Ascending aorta (tissue), 2 donors: ENCODE results near the gene TBC1D20. TPM values are rescaled to one million over a fixed set of nuclear protein-coding genes. Genes with fewer than 3 reads are reported as not detected.

Experiments
- DNase-seq, 2 donors: peaks; one replicate each; pipeline ENCODE4 v3.0.0-alpha.2; 2019; ENCODE audit warnings: low spot score in 2 of 2
- H3K27ac ChIP-seq, 2 donors: fragments of 200-600 bp; sonication (generic); one replicate each; pipeline ENCODE4 v1.5.1; 2016 to 2017; ENCODE audit warnings: mild to moderate bottlenecking in 1 of 2
- H3K27me3 ChIP-seq: fragments of 200-600 bp; sonication (generic); one replicate; pipeline ENCODE4 v1.5.1; 2017
- H3K36me3 ChIP-seq, 2 donors: fragments of 200-600 bp; sonication (generic); one replicate each; pipeline ENCODE4 v1.5.1; 2016
- H3K4me1 ChIP-seq, 2 donors: fragments of 200-600 bp; sonication (generic); one replicate each; pipeline ENCODE4 v1.5.1; 2016 to 2017; ENCODE audit warnings: mild to moderate bottlenecking in 1 of 2
- H3K4me3 ChIP-seq, 2 donors: fragments of 200-600 bp; sonication (generic); one replicate each; pipeline ENCODE4 v1.5.1; 2016 to 2017; ENCODE audit warnings: mild to moderate bottlenecking in 1 of 2
- H3K9me3 ChIP-seq, 2 donors: fragments of 200-600 bp; sonication (generic); one replicate each; pipeline ENCODE4 v1.5.1; 2016
- CTCF ChIP-seq, 3 experiments: fragments of 200-600 bp in 2 of 3; fragments of 450-650 bp in 1 of 3; sonication (generic) in 2 of 3; IDR thresholded peaks; one replicate each; pipeline ENCODE4 v1.5.1; 2016 to 2019; ENCODE audit warnings: antibody characterized with exemption in 3 of 3, mild to moderate bottlenecking in 1 of 3, moderate library complexity in 1 of 3
- intact Hi-C: fragments of 100-400 bp; cut with DNase I; formaldehyde crosslinking; loops from one replicate; pipeline ENCODE4 v1.15.1; 2023
- total RNA-seq: library from RNA; depleted of rRNA; stranded (reverse); fragments of >200 nt; gene quantifications from one replicate; pipeline ENCODE4 v1.1.0, GENCODE V29; 2016

Gene TBC1D20
- total RNA-seq, 1 donor from 2014 or later = 32.5 TPM

GRCh38 chr20:406200-407132, 55.9 kb downstream of the TBC1D20 start:
- no peaks in the 10 kb centered on the region for H3K9me3 ChIP-seq
- peak overlapping the region in 1 of 2 donors; percentile 90 for H3K4me3 ChIP-seq
- no peak for TF ChIP-seq CTCF (IDR thresholded peaks at IDR 0.05)
- no peak for DNase-seq
- H3K36me3 ChIP-seq = peaks cover 0 to 8% of the 10 kb centered on the region in 2 donors
- intact Hi-C loops = loop anchor here (1.0 to 5.0 kb wide), 2 partner anchors 52 to 426 kb away; partner anchors contain the start of gene FAM110A
- peak overlapping the region; percentile 90 to 95 for H3K27ac ChIP-seq
- H3K4me1 ChIP-seq = peaks cover 0 to 13% of the 10 kb centered on the region in 2 donors
- no peaks in the 10 kb centered on the region for H3K27me3 ChIP-seq

DNA sequence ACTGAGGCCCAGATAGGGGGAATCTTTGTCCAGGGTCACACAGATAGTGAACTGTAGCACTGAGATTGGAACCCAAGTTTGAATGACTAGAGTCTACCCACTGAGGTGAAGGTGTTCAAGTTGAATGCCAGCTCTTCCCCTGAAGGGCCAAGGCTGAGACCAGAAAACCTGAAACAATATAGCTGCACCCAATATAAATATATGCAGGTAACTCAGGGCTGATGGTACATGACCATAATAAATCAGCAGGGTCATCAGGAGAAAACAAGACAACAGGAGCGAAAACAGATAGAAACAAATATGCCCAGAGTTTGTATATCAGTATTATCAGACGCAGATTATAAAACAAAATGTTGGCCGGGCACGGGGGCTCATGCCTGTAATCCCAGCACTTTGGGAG, 58.2 kb downstream of the TBC1D20 start:
- DNase-seq = no peak
- Histone ChIP-seq H3K27me3 (no peaks in the 10 kb centered on the region), H3K27ac (no peak overlapping the region), H3K36me3 (no peaks in the 10 kb centered on the region), H3K4me1 (peaks cover 0 to 4% of the 10 kb centered on the region in 2 donors), H3K4me3 (no peak overlapping the region), H3K9me3 (no peaks in the 10 kb centered on the region)
- intact Hi-C loops = no loop called here
- TF ChIP-seq CTCF (IDR thresholded peaks at IDR 0.05) = no peak

DNA sequence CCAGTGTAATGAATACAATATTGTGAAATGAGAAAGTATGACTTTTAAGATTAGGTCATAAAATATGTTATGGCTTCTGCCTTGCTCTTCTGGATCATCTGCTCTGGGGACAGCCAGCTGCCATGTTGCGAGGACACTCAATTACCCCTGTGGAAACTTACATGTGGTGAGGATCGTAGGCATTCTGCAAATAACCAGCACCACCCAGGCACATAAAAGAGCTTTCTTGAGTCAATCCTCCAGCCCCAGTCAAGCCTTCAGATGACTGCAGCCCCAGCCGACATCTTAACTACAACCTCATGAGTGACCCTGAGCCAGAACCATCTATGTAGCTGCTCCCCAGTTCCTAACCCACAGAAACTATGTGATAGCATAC, 58.8 kb downstream of the TBC1D20 start:
- Histone ChIP-seq H3K27me3 (no peaks in the 10 kb centered on the region), H3K27ac (no peak overlapping the region), H3K4me1 (peaks cover 0 to 2% of the 10 kb centered on the region in 2 donors), H3K36me3 (no peaks in the 10 kb centered on the region), H3K9me3 (no peaks in the 10 kb centered on the region), H3K4me3 (no peak overlapping the region)
- intact Hi-C loops = no loop called here
- no peak for DNase-seq
- TF ChIP-seq CTCF (IDR thresholded peaks at IDR 0.05) = no peak

DNA sequence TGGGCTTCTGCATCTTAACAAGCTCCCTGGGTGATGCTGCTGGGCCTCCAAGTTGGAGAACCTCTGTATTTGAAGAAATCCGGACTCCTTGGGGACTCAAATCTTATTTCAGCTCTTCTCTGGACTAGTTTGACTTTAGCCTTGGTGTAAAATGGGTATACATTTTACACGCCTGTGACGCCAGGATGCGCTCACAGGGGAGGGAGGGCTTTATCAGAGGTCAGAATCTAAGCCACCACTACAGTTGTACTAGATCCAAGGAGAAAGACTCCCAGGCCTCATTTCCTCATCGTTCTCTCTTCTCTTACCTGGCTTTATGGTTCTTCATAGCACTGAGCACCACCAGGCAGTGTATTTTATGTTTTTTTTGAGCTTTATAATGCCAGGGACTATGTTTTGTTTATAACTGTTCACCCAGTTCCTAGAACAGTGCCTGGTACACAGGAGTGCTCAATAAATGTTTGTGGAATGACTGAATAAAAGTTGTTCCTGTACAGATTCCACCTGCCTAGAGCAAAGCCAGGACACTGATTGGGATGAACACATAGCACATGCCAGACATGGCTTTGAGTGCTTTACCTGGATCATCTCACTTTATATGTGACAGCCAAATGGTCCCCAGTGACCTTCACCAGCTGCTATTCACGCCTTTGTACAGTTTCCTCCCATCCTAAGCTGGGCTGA, 59.3 kb downstream of the TBC1D20 start:
- H3K27me3 ChIP-seq = no peaks in the 10 kb centered on the region
- intact Hi-C loops = no loop called here
- DNase-seq = no peak

GRCh38 chr20:402496-402885, 59.8 kb downstream of the TBC1D20 start:
- H3K4me1 ChIP-seq = peaks cover 0 to 2% of the 10 kb centered on the region in 2 donors
- DNase-seq = no peak

More for the DNA sequence above, 59.3 kb downstream of the TBC1D20 start:
- H3K36me3 ChIP-seq = no peaks in the 10 kb centered on the region
- no peak for TF ChIP-seq CTCF (IDR thresholded peaks at IDR 0.05)
- H3K4me1 ChIP-seq = peaks cover 0 to 2% of the 10 kb centered on the region in 2 donors
- no peaks in the 10 kb centered on the region for H3K9me3 ChIP-seq
- no peak overlapping the region for H3K4me3 ChIP-seq
- no peak overlapping the region for H3K27ac ChIP-seq

More at GRCh38 chr20:402496-402885, 59.8 kb downstream of the TBC1D20 start:
- Histone ChIP-seq H3K4me3 (no peak overlapping the region), H3K9me3 (no peaks in the 10 kb centered on the region), H3K36me3 (peaks cover 0 to 2% of the 10 kb centered on the region in 2 donors), H3K27me3 (no peaks in the 10 kb centered on the region), H3K27ac (no peak overlapping the region)
- intact Hi-C loops = no loop called here
- TF ChIP-seq CTCF (IDR thresholded peaks at IDR 0.05) = no peak
